ENCODE measurements around the gene OR5AU1.

DNA sequence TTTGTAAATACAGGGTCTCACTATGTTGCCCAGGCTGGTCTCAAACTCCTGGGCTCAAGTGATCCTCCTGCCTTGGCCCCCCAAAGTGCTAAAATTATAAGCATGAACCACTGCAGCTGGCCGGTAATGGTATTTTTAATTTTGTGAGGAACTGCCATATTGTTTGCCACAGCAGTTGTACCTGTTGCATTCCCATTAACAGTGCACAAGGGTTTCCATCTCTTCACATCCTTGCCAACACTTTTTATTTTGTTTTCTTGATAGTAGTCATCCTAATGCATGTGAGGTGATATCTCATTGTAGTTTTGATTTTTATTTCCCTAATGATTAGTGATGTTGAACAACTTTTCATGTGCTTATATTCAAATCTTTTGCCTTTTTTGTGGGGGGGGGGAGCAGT is 13.5 kb downstream of the OR5AU1 start:
- TF ChIP-seq EZH2 (IDR thresholded peaks at IDR 0.05; ENCODE audit: insufficient read depth, poor library complexity, severe bottlenecking) (no peak), EZH2phosphoT487 (IDR thresholded peaks at IDR 0.05; ENCODE audit: insufficient read depth, low read depth) (no peak)

Data from GM23248 (cell line).